GM12892 (cell line): ENCODE measurements around the gene ZNF417.

ENCODE experiments used
- POLR2A ChIP-seq: IDR thresholded peaks from 2 replicates; pipeline ENCODE4 v1.6.1; 2011; ENCODE audit warnings: low read depth, low read length, control low read depth
- POLR2AphosphoS5 ChIP-seq: IDR thresholded peaks from 2 replicates; pipeline ENCODE4 v1.6.1; 2011; ENCODE audit warnings: low read depth, low read length, control low read depth
- TAF1 ChIP-seq: IDR thresholded peaks from 2 replicates; pipeline ENCODE4 v1.6.1; 2011; ENCODE audit warnings: low read depth, mild to moderate bottlenecking, control low read depth, low read length, borderline replicate concordance

DNA sequence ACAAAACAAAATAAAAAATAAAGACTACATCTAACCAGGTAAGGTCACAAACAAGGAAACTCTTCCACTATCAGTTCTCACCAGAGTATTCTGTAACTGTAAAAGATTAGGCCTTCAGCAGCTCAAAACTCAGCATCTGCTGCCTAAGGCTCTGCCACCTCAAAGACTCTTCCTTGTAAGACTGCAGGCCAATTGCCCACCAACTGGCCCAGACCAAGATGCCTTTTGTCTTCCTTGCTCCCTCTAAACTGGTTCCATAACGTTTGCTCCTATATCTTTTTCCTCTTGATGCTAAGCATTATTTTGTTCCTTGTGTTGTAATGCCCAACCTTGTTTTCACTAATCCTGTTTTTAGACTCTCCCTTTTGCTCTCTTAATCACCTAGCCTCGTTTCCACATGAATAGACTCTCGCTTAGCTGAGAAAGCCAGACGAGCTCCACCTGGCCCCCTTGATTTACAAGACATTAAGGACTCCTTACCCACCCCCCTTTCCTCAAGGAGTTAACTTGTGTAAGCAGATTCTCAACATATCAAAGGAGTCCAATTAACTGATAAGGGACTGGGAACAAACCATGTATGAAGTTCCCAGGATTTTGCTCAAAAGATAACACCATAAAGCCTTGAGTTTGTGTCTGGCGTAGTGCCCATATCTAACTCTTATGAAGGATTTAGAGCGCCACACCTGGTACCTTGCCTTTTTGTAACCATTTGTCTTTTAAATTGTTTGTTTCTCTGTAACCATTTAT, 29.0 kb downstream of the ZNF417 start:
- TF ChIP-seq POLR2A (no peak), POLR2AphosphoS5 (no peak), TAF1 (no peak)
